GM19397 (cell line): Measurements from ENCODE around the gene CRADD.
"Not testable (repeated sequence)": the region's sequence is repeated elsewhere in the genome, so short reads cannot be mapped to it uniquely, and the experiment has no call there.

Source experiments
- ATAC-seq: cut with Tn5 transposase; IDR thresholded peaks from one replicate; pipeline ENCODE4 v1.9.1; 2021; ENCODE audit warnings: mild to moderate bottlenecking, moderate library complexity; ENCODE audit not compliant: unreplicated experiment

The CRADD gene

DNA sequence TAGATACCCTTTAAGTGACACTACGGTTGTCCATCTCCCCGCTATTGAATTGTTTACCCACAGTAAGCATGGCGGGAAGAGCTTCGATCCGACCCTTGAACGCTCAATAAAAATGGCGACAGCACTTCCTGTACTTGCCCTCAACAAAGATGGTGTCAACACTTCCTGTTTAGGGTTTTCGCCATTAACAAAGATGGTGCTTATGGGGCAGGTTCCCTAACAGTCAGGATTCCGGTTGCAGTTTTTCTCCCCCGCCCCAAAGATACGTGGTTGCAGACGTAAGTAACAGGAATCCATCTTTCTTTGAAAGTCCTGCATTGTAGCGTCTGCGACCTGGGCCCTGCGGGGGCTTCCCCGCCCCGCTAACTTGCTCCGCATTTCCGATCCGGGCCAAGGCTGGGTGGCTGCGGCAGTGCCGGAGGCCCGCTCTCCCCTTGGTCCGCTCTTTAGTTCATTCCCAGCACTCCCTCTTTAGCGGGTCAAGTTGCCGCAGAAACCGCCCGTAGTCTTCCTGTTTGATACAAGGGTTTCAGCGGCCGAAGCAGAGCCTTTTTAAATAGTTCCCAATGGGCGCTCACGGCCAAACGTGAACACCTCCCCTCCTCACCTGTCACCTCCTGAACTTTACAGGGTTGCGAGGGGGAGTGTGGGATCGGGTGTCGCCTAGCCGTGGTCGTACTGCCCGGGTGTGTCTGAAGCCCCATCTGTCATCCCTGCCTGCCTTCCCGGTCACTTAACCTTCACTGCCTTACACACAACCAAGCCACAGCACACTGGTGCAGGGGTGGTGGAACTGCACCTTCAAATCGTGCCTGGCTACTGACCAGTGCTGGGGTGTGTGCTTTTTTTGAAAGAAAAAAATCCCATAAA, at the start of gene CRADD:
Gene CRADD, plus strand, starts transcription at position 181 of the 870 bp plus-strand sequence.
- peak; percentile 89 for ATAC-seq

DNA sequence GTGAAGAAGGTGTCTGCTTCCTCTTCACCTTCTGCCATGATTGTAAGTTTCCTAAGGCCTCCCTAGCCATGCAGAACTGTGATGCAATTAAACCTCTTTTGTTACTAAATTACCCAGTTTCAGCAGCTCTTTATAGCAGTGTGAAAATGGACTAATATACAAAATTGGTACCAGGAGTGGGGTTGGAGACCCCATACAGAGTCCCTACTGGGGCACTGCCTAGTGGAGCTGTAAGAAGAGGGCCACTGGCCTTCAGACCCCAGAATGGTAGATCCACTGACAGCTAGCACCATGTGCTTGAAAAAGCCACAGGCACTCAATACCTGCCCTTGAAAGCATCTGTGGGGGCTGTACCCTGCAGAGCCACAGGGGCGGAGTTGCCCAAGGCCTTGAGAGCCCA, 44.8 kb upstream of the CRADD start:
- ATAC-seq = no peak

DNA sequence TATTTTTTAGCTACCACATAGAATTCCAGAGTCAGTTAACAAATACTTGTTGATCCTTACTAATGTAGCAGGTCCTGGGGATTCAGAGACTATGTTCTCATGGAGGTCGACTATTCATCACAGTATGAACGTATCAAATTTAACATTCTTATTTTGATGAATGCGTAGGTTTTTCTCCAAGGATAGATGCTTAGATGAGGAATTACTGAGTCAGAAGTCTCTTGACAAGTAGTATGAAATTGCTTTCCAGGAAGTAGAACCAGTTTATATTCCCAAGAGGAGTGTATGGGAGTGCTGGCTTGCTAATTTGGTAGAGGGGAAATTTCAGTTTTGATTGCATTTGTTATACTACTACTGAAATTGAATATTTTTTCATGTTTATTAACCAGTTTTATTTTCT, 42.8 kb upstream of the CRADD start:
- ATAC-seq = no peak

DNA sequence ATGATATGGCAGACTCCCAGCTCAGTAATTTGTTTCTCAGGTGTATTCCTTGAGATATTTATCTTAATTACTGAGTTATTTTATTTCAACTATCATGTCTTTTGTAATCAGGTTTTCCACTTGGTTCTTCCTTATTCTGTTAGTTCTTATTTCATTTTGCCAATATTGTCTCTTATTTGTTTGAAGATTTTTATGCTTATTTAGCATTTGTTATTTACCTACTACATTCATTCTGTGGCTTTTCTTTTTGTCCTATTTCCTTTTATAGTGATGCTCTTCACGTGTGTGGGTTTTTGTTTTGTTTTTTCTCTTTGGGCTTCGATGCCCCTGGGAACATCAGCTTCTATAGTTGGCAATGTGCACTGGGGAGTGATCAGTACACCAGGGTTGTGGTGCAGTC, 40.5 kb upstream of the CRADD start:
- no peak for ATAC-seq

DNA sequence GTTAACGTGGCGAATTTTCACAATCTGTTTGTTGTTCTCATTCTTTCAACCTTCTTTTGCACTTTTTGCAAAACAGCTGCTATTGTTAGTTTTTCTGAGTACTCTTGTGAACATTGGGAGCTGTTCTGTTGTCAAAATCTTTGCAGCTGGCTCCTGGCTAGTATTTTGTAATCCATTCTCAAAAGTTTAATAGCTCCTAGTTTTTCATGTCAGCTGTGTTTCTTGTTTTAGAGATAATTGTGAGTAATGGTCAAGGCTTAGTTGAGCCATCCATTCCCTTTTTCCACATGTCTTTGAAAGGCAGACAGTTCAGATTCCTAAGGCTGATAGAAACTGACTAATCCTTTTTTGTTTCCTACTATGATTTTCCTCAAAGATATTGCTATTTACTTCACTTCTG, 39.1 kb upstream of the CRADD start:
- no peak for ATAC-seq

DNA sequence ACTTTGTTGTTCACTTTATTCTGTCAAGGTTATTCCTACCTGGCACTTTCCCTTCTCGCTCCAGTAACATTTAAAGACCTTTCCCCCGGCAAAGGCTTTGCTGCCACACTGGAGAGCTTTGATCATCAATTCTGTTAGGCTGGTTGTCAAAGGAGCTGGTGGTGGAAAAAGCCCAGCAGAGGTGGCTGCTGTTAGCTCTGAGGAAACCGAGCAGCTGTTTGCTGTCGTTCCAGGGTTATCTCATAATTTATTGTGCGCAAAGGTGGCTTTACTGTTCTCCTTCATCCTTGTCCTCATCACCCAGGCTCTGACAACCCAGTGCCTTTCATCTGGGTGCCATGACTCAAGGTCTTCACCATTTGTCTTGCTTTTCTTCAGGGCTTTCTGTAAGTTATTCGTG, 38.2 kb upstream of the CRADD start:
- ATAC-seq = no peak

DNA sequence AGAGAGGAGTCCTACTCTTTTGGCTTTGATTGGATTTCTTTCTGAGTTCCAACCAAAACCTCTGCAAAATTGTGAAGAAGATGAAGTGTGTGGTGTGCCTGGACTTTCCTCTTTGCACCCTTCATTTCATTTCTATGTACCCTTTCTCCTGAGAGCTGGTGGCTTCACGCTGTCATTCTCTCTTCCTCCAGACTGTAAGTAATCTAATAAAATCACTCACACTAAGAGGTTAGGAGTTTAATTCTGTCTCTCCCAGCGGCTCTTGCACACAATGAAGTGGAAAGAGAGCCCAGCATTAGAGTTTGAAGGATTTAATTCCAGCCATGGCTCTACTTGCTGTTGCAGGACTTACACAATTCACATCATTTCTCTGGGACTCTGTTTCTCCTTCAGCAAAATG, 37.8 kb upstream of the CRADD start:
- ATAC-seq = no peak

DNA sequence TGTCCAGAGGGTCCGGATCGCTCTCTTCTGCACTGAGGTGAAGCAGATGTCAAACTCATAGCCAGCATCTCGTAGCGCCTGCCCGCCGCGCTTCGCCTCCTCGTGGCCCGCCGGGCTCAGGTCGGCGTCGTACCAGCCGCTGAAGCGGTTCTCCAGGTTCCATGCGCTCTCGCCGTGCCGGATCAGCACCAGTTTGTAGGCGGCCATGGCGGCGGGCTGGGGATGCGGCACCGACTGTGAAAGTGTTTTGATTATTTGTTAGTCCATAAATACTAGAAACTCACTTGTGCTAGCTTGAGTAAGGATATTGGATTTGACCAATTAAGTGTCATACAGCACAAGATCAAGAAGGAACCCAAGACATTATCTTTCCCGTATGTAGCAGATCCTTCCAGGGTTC, 35.8 kb upstream of the CRADD start:
- ATAC-seq = not testable (repeated sequence)

DNA sequence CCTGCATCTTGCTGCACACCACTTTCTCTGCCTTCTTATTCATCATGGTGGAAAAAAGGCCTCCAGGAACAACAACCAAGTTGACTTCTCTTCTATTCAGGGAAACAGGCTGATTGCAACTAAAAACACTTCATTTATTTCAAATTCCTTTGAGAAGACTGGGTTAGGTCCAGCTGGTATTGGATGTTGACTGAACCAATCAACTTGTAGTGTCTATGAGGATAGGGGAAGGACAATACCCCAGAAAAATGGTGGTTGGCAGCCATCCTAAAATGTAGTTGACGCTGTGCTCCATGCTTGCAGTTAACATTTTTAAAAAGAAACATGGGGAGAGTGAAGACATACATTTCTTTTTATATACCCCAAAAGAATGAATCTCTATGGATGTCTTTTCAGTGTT, 34.4 kb upstream of the CRADD start:
- ATAC-seq = no peak

DNA sequence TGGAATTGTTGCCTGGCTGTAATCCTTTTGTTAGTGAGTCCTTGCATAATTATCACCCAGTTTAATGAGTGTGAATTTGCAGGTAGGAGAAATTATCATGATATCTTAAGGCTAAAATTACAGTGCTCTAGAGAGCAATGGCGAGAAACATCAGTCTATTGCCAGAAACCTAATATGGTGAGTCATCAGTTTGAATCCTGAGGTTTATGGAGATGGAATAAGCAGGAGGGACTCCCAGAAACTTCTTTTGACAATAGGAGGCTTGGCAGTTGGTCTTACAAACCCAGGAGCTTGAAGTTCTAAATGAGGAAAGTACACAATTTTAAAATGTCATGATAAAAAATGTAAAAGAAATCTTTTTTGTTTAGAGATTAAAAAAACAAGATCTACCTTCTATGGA, 31.5 kb upstream of the CRADD start:
- ATAC-seq = no peak

DNA sequence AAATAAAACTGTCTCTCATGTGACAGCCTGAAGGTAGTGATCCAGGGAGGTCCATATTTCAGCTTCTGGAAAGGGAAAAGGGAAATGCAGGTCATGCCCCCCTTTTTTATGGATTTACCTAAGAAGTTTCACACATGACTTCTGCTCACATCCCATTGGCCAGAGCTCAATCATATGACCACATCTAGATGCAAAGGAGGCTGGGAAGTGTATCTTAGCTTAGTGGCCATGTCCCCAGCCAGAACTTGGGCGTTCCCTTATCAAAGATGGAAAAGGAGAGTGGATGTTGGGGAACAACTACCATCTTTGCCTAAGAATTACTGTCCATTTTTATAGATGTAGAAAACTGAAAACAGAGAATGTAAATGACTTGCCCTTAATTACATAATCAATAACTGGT, 26.5 kb upstream of the CRADD start:
- no peak for ATAC-seq

DNA sequence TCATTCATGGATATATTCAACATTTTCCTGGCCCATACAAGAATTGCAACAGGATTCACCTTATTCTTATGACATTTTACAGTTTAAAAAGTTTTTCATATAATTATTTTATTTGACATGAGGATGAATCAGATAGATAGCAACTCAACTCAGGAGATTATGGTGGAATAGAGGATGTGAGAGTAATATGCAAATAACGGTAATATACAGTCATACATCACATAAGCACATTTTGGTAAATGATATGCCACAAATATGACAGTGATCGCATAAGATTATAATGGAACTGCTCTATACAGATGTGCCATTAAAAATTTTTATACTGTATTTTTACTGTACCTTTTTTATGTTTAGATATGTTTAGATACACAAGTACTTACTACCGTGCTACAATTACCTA, 24.1 kb upstream of the CRADD start:
- no peak for ATAC-seq

DNA sequence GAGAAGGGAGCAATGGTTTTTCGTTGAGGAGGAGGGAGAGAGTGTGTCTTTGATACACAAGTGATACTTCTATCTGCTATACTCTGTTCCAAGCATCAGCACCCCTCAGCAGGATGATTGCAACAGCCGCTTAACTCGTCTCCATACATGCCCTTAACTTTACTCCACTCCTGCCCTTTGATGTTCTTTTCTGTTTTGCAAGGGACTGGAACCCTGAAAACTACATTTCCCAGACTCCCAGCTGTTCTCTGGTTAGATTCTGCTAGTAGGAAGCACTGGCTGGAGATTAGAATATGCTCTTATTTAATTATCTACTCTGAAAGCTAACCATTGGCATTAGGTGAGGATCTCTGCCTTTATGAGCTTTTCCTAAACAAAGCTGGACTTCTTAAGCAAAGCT, 23.5 kb upstream of the CRADD start:
- ATAC-seq = no peak

DNA sequence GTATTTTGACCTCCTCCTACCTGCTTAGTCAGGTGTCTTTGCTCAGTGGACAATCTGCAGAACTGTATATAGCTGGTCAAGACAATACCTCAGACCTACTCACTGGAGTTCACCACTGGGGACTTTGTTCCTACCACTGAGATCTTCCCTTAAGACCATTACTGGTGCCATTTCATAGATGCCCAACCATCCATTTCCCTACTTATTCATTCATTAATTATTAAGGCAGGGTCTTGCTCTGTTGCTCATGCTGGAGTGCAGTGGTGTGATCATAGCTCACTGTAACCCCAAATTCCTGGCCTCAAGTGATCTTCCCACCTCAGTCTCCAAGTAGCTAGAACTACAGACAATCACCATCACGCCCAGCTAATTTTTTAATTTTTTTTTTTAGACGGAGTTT, 22.8 kb upstream of the CRADD start:
- ATAC-seq = no peak

DNA sequence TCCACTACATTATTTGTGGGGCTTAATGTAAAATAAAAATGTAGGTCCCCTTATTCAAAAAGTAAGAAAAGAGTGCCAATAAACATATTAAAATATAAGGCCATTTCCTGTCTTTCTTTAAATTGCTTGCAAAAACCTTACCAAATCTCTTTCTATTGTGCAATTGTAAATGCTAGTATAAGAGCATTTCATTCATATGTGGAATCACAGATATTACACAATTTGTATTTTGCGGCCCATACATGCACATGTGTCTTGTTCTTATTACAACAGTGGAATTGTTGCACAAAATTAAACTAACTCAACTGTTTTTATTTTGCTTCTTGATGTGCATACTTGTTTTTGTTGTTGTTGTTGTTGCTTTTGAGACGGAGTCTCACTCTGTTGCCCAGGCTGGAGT, 20.1 kb upstream of the CRADD start:
- no peak for ATAC-seq

DNA sequence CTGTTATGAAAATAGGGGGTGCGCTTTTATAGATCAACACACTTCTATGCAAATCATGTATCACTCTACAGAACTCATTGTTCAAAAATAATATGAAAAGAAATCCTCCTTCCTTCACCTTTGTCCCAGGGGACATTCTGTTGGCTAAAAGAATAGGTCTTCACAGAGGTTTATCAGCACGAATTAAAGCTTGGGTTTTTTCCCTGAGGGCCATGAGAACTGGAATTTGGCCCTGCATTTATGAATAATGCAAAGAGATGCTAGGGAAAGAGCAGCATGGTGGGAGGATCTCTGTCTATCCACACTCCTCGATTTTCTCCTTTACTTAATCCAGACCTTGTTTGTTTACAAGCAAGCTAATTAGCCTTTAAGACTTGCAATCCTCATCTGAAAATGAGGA, 16.2 kb upstream of the CRADD start:
- ATAC-seq = no peak

DNA sequence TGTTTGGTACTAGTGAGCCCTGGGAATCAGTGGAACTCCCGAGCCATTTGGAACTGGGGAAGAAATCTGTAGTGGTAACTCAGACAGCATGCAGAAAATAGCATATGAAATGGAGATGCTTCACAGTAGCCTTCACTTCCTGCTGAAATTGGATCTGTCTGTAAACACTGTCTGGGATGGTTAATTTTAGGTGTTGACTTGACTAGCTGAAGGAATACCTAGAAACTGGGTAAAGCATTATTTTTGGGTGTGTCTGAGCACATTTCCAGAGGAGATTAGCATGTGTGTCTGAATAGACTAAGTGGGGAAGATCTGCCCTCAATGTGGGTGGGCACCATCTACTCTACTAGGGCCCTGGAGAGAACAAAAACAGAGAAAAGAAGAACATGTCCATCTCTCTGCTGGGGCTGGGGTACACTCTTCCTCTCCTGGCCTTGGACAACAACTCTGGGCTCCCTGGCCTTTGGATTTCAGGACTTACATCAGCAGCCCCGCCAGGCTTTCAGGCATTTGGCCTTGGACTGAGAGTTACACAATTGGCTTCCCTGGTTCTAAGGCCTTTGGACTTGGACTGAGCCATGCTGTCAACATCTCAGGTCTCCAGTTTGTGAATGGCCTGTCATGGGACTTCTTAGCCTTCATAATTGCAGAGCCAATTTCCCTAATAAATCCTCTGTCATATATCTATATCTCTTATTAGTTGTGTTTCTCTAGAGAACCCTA, 14.0 kb upstream of the CRADD start:
- ATAC-seq = no peak

DNA sequence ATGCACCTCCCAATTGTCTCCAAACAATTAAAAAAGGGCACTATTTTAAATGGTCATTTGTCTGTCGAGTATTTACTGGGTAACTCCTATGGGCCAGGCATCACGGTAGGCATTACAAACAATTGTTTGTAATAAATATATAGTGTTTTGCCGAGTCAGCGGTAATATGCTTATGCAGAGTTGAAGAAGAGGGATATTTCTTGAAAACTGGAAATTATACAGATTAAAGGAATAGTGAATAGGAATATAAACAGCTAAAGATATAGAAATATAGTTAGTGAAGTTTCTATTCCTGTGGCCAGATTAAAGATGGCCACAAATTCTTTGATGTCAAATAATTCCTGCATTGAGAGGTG, 13.5 kb upstream of the CRADD start:
- ATAC-seq = no peak

DNA sequence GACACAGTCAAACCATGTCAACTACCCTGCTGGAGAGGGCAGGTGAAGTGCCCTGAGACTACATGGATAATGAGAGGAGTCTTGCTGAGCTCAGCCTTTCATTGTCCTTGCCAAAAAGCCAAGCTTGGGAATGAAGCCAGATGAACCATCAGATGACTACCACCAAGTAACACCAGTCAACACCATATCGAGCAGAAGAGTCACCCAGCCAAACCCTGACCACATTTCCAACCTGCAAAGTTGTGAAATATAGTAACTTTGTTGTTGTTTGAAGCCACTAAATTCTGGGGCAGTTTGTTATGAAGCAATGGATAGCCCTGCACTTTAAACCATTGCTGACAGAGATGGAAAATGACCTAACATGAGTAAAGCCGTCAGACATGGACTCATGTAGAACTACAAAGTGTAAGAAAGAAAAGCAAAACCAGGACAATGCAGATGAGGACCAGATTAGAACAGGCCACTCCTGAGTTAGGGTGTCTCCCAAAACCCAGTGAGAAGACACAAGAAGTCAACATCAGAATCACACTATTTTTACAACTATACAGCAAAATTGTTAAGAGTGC, 12.5 kb upstream of the CRADD start:
- ATAC-seq = no peak

DNA sequence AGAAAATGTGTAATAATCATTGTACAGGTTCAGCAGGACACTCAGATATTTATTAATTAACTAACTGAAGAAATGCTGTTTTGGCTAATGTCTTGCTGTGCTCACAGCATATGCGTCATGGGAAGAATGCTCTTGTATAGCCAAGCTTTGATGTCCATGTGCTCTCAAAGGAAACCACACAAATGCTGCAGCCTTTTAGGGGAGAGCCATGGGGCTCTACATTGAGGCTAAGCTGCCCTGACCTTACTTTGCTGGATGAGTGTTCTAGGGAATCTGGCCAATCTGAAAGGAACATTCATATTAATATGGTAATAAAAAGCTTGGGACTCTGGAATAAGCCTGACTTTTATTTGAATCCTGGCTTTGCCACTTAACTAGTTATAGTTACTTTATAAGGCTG, 9.5 kb upstream of the CRADD start:
- ATAC-seq = no peak

DNA sequence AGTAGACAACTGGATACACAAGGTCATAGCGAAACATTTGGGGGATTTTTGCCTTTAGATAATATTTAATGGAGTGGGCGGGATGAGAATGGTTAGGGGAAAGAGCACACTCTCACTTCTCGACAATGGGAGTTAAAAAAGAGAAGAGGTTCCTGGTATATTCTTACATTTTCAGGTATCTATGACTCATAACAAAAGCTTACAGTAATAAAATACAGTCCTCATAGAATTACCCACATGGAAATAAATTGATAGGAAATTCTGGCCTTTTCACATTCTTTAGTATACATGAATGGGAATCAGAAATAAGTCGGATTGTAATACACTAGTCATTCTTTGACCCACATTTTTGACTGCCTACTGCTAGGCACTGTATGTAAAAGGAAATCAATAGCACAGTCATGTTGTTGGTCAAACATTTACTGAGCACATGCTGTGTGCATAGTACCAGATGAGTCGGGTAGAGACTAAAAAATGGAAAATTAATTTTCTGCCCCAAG, 8.2 kb upstream of the CRADD start:
- ATAC-seq = peak; percentile 70

DNA sequence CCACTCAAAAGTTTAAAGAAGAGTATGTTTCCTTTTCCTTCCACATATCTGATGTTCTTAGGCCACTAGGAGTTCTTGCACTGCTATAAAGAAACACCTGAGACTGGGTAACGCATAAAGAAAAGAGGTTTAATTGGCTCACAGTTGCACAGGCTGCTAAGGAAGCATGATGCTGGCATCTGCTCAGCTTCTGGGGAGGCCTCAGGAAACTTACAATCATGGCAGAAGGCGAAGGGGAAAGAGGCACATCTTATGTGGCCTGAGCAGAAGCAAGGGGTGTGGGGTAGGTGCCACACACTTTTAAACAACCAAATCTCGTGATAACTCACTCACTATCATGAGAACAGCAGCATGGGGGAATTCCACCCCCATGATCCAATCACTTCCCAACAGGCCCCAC, 7.7 kb upstream of the CRADD start:
- no peak for ATAC-seq
